Measurements from ENCODE around the gene MYT1. TPM values are rescaled to one million over a fixed set of nuclear protein-coding genes. Genes with fewer than 3 reads are reported as not detected.

The MYT1 gene
- total RNA-seq, 1 donor from 2014 or later: 0.34 TPM

GRCh38 chr20:64161356-64162238 lies 2.7 kb upstream of the MYT1 start:
- H3K4me3 Mint-ChIP-seq: no peak overlapping the region
- H3K9me3 Mint-ChIP-seq: no peaks in the 10 kb centered on the region
- H3K4me1 Mint-ChIP-seq: peaks cover 15% of the 10 kb centered on the region
- H3K27ac Mint-ChIP-seq: no peak overlapping the region
- peaks cover 78% of the 10 kb centered on the region for H3K27me3 Mint-ChIP-seq (ENCODE audit: low read depth)
- no peaks in the 10 kb centered on the region for H3K36me3 Mint-ChIP-seq
- TF ChIP-seq, protein P1, sequence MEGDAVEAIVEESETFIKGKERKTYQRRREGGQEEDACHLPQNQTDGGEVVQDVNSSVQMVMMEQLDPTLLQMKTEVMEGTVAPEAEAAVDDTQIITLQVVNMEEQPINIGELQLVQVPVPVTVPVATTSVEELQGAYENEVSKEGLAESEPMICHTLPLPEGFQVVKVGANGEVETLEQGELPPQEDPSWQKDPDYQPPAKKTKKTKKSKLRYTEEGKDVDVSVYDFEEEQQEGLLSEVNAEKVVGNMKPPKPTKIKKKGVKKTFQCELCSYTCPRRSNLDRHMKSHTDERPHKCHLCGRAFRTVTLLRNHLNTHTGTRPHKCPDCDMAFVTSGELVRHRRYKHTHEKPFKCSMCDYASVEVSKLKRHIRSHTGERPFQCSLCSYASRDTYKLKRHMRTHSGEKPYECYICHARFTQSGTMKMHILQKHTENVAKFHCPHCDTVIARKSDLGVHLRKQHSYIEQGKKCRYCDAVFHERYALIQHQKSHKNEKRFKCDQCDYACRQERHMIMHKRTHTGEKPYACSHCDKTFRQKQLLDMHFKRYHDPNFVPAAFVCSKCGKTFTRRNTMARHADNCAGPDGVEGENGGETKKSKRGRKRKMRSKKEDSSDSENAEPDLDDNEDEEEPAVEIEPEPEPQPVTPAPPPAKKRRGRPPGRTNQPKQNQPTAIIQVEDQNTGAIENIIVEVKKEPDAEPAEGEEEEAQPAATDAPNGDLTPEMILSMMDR (IDR thresholded peaks at IDR 0.05; ENCODE audit: unreplicated experiment): no peak
- peak; percentile 48 to 67 for DNase-seq (ENCODE audit: low spot score in 2 of 2, unreplicated experiment in 2 of 2)

GRCh38 chr20:64162239-64162910 lies 1.9 kb upstream of the MYT1 start:
- Mint-ChIP-seq H3K4me3 (no peak overlapping the region), H3K27ac (no peak overlapping the region), H3K36me3 (no peaks in the 10 kb centered on the region), H3K9me3 (no peaks in the 10 kb centered on the region), H3K4me1 (peaks cover 12% of the 10 kb centered on the region), H3K27me3 (ENCODE audit: low read depth) (peaks cover 85% of the 10 kb centered on the region)
- TF ChIP-seq, protein P1 (IDR thresholded peaks at IDR 0.05; ENCODE audit: unreplicated experiment): no peak
- DNase-seq (ENCODE audit: low spot score in 2 of 2, unreplicated experiment in 2 of 2): no peak

DNA sequence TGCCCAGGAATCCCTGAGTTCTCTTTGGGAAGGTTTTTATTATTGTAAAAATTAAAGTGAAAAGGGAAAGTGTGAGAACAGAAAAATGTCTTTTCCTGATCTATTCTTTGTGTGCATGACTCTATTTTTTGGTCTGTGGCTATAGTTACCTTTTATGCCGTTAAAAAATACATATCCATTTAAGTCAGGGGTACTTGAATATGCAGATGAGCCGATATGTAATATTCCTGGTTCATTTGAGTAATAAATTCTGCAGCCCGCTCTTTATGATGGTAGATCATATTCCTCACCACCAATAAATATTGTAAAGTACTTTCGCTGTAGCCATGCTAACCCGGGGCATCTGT lies 503 bp upstream of the MYT1 start:
- no peak for DNase-seq (ENCODE audit: low spot score in 2 of 2, unreplicated experiment in 2 of 2)
- H3K4me1 Mint-ChIP-seq: peaks cover 9% of the 10 kb centered on the region
- H3K36me3 Mint-ChIP-seq: no peaks in the 10 kb centered on the region
- H3K4me3 Mint-ChIP-seq: no peak overlapping the region
- TF ChIP-seq, protein P1 (IDR thresholded peaks at IDR 0.05; ENCODE audit: unreplicated experiment): no peak
- H3K27me3 Mint-ChIP-seq (ENCODE audit: low read depth): peaks cover 94% of the 10 kb centered on the region
- no peak overlapping the region for H3K27ac Mint-ChIP-seq
- no peaks in the 10 kb centered on the region for H3K9me3 Mint-ChIP-seq

- Mint-ChIP-seq H3K36me3 (no peaks in the 10 kb centered on the region), H3K27me3 (ENCODE audit: low read depth) (peaks cover 84% of the 10 kb centered on the region), H3K4me1 (peaks cover 5% of the 10 kb centered on the region), H3K4me3 (no peak overlapping the region), H3K27ac (no peak overlapping the region), H3K9me3 (no peaks in the 10 kb centered on the region)
- TF ChIP-seq, protein P1 (IDR thresholded peaks at IDR 0.05; ENCODE audit: unreplicated experiment): no peak
- DNase-seq (ENCODE audit: low spot score in 2 of 2, unreplicated experiment in 2 of 2): no peak
Observed at GRCh38 chr20:64165866-64166600, 1.8 kb downstream of the MYT1 start.

- Mint-ChIP-seq H3K9me3 (no peaks in the 10 kb centered on the region), H3K36me3 (no peaks in the 10 kb centered on the region), H3K27ac (no peak overlapping the region), H3K4me1 (no peaks in the 10 kb centered on the region), H3K4me3 (no peak overlapping the region), H3K27me3 (ENCODE audit: low read depth) (peaks cover 77% of the 10 kb centered on the region)
- DNase-seq (ENCODE audit: low spot score in 2 of 2, unreplicated experiment in 2 of 2): no peak
- TF ChIP-seq, protein P1 (IDR thresholded peaks at IDR 0.05; ENCODE audit: unreplicated experiment): no peak
Observed at GRCh38 chr20:64166721-64167615, 2.7 kb downstream of the MYT1 start.
